H9 (cell line): ENCODE results near the gene CTSH. TPM values are rescaled to one million over a fixed set of nuclear protein-coding genes. Genes with fewer than 3 reads are reported as not detected.

ENCODE experiments used
- DNase-seq: peaks from one replicate; pipeline ENCODE4 v3.0.0-alpha.2; 2017
- H2AFZ ChIP-seq: one replicate; pipeline ENCODE4 v1.6.1; 2013; ENCODE audit warnings: mild to moderate bottlenecking, low read length, control low read depth, moderate library complexity
- H2AK5ac ChIP-seq: 2 replicates; pipeline ENCODE4 v1.6.1; 2013; ENCODE audit warnings: low read length, control low read depth, mixed read lengths; ENCODE audit not compliant: insufficient read length
- H2BK120ac ChIP-seq: one replicate; pipeline ENCODE4 v1.6.1; 2013; ENCODE audit warnings: low read depth, mild to moderate bottlenecking, low read length, control low read depth, inconsistent platforms; ENCODE audit not compliant: poor library complexity, severe bottlenecking
- H2BK12ac ChIP-seq: 2 replicates; pipeline ENCODE4 v1.6.1; 2013; ENCODE audit warnings: low read length, control low read depth, mixed read lengths, low read depth; ENCODE audit not compliant: insufficient read length
- H2BK15ac ChIP-seq: 2 replicates; pipeline ENCODE4 v1.6.1; 2013; ENCODE audit warnings: low read depth, low read length, control low read depth
- H2BK20ac ChIP-seq: one replicate; pipeline ENCODE4 v1.6.1; 2013; ENCODE audit warnings: low read depth, mild to moderate bottlenecking, low read length, control low read depth, inconsistent platforms; ENCODE audit not compliant: poor library complexity, severe bottlenecking
- H2BK5ac ChIP-seq: 2 replicates; pipeline ENCODE4 v1.6.1; 2013; ENCODE audit warnings: low read length, control low read depth, mixed read lengths; ENCODE audit not compliant: insufficient read length
- H3K14ac ChIP-seq: 2 replicates; pipeline ENCODE4 v1.6.1; 2013; ENCODE audit warnings: low read length, control low read depth; ENCODE audit not compliant: insufficient read depth
- H3K18ac ChIP-seq: 2 replicates; pipeline ENCODE4 v1.6.1; 2013; ENCODE audit warnings: low read depth, mild to moderate bottlenecking, mixed read lengths, low read length, control low read depth; ENCODE audit not compliant: insufficient read length
- H3K23ac ChIP-seq: 2 replicates; pipeline ENCODE4 v1.6.1; 2013; ENCODE audit warnings: low read length, control low read depth, mixed read lengths, low read depth; ENCODE audit not compliant: insufficient read length
- H3K23me2 ChIP-seq: 2 replicates; pipeline ENCODE4 v1.6.1; 2013; ENCODE audit warnings: low read depth, mild to moderate bottlenecking, mixed read lengths, low read length, control low read depth; ENCODE audit not compliant: insufficient read length, poor library complexity, severe bottlenecking
- H3K27ac ChIP-seq: 2 replicates; pipeline ENCODE4 v1.5.1; 2013; ENCODE audit warnings: low read length, control low read depth, mixed read lengths, low read depth; ENCODE audit not compliant: insufficient read length
- H3K27me3 ChIP-seq: 2 replicates; pipeline ENCODE4 v1.6.1; 2013; ENCODE audit warnings: low read length, control low read depth, inconsistent platforms; ENCODE audit not compliant: insufficient read depth
- H3K4ac ChIP-seq: 2 replicates; pipeline ENCODE4 v1.6.1; 2013; ENCODE audit warnings: low read depth, mild to moderate bottlenecking, control low read depth, inconsistent platforms, low read length, moderate library complexity
- H3K4me1 ChIP-seq: 2 replicates; pipeline ENCODE4 v1.6.1; 2013; ENCODE audit warnings: low read length, control low read depth, inconsistent platforms; ENCODE audit not compliant: insufficient read depth
- H3K4me2 ChIP-seq: 2 replicates; pipeline ENCODE4 v1.6.1; 2013; ENCODE audit warnings: low read length, control low read depth, mixed read lengths; ENCODE audit not compliant: insufficient read length, insufficient read depth
- H3K56ac ChIP-seq: 2 replicates; pipeline ENCODE4 v1.6.1; 2013; ENCODE audit warnings: low read depth, mild to moderate bottlenecking, mixed read lengths, low read length, control low read depth; ENCODE audit not compliant: insufficient read length
- H3K79me1 ChIP-seq: 2 replicates; pipeline ENCODE4 v1.6.1; 2013; ENCODE audit warnings: low read depth, mild to moderate bottlenecking, moderate library complexity, low read length, control low read depth, inconsistent platforms; ENCODE audit not compliant: insufficient read depth, poor library complexity, severe bottlenecking
- H3K79me2 ChIP-seq: 2 replicates; pipeline ENCODE4 v1.6.1; 2013; ENCODE audit warnings: low read length, control low read depth, inconsistent platforms; ENCODE audit not compliant: insufficient read depth
- H3K9ac ChIP-seq: 2 replicates; pipeline ENCODE4 v1.6.1; 2013; ENCODE audit warnings: low read length, control low read depth, mixed read lengths; ENCODE audit not compliant: insufficient read length; ENCODE audit errors: extremely low read depth
- H3K9me3 ChIP-seq: one replicate; pipeline ENCODE4 v1.6.1; 2013; ENCODE audit warnings: low read depth, low read length, inconsistent platforms; ENCODE audit not compliant: control insufficient read depth
- H3T11ph ChIP-seq: one replicate; pipeline ENCODE4 v1.6.1; 2013; ENCODE audit warnings: mild to moderate bottlenecking, low read length, control low read depth, inconsistent platforms
- H4K20me1 ChIP-seq: one replicate; pipeline ENCODE4 v1.6.1; 2013; ENCODE audit not compliant: control insufficient read depth, insufficient read length, insufficient read depth
- H4K5ac ChIP-seq: 2 replicates; pipeline ENCODE4 v1.6.1; 2013; ENCODE audit warnings: low read depth, mild to moderate bottlenecking, mixed read lengths, low read length, control low read depth; ENCODE audit not compliant: insufficient read length
- H4K8ac ChIP-seq: replicated peaks from 2 replicates; pipeline ENCODE4 v1.6.1; 2013; ENCODE audit warnings: low read length, control low read depth, mixed read lengths, low read depth; ENCODE audit not compliant: insufficient read length
- H4K91ac ChIP-seq: 2 replicates; pipeline ENCODE4 v1.6.1; 2013; ENCODE audit warnings: low read depth, mild to moderate bottlenecking, moderate library complexity, mixed read lengths, low read length, control low read depth; ENCODE audit not compliant: insufficient read length
- H3K27ac Mint-ChIP-seq, 3 experiments: 2 replicates in 2 of 3; 3 replicates in 1 of 3; pipeline ENCODE4 v1.8.0; 2020 to 2021; ENCODE audit warnings: mixed read lengths in 3 of 3, mild to moderate bottlenecking in 1 of 3, moderate library complexity in 1 of 3
- H3K27me3 Mint-ChIP-seq: 2 replicates; pipeline ENCODE4 v1.8.0; 2021; ENCODE audit warnings: low read depth, mild to moderate bottlenecking, moderate library complexity, mixed read lengths
- H3K36me3 Mint-ChIP-seq, 3 experiments: 2 replicates in 2 of 3; 3 replicates in 1 of 3; pipeline ENCODE4 v1.8.0; 2020 to 2021; ENCODE audit warnings: low read depth in 3 of 3, mixed read lengths in 3 of 3; ENCODE audit not compliant: insufficient read depth in 1 of 3
- H3K4me1 Mint-ChIP-seq, 2 experiments: 2 replicates each; pipeline ENCODE4 v1.8.0; 2020; ENCODE audit warnings: mixed read lengths in 2 of 2
- H3K4me3 Mint-ChIP-seq, 2 experiments: 2 replicates in 1 of 2; 3 replicates in 1 of 2; pipeline ENCODE4 v1.8.0; 2020 to 2021; ENCODE audit warnings: mild to moderate bottlenecking in 2 of 2, mixed read lengths in 2 of 2, moderate library complexity in 1 of 2
- H3K9me3 Mint-ChIP-seq, 2 experiments: 2 replicates in 1 of 2; 3 replicates in 1 of 2; pipeline ENCODE4 v1.8.0; 2020; ENCODE audit warnings: mild to moderate bottlenecking in 2 of 2, mixed read lengths in 2 of 2, moderate library complexity in 1 of 2
- WGBS: extraction: QIAGEN DNeasy Blood & Tissue Kit; methylation state at CpG from one replicate; pipeline ENCODE4 v1.1.7; 2013; ENCODE audit warnings: missing lambda C conversion rate, low lambda C conversion rate, mixed read lengths; ENCODE audit not compliant: insufficient read length; ENCODE audit errors: extremely low coverage; 5-methylcytosine and 5-hydroxymethylcytosine counted together
- total RNA-seq: library from RNA; stranded (reverse); gene quantifications from 2 replicates; pipeline ENCODE4 v1.2.1, GENCODE V29; 2021
- TF ChIP-seq, protein P1 (sequence below): fragments of 200-600 bp; sonication (generic); conservative IDR thresholded peaks from 3 replicates; pipeline ENCODE4 v1.8.0; 2021; ENCODE audit warnings: antibody characterized with exemption, mild to moderate bottlenecking

The CTSH gene
- total RNA-seq, 1 experiment from 2014 or later = 15.5 TPM

DNA sequence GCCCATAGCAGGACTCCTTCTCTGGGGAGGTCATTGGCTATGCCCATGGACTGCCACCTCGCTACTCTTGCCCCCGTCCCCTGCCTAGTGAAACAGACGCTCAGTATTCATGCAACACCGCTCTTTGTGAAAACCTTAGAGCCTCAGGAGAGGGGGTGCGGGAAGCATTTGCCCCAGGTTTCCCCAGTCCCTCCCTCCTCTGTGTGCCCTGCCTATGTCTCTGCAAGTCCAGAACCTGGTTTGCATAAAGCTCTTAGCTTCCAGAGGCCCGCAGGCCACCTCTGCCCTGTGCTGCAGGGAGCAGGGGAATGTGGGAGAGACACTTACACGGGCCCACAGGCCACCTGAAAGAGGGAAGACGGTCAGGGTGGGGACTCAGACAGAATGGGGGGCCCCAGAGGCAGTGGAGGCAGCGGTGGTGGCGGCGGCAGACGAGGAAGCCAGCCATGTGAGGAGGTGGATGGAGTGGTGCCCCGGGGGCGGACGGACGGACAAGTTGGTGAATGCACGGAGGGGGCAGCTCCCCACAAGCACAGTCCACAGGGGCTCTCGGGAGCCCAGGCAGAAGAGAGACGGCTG, 33.8 kb upstream of the CTSH start:
- Mint-ChIP-seq H3K27ac (no peak overlapping the region), H3K4me1 (peaks cover 0 to 20% of the 10 kb centered on the region in 2 experiments; a peak in 3 of 4 replicates), H3K9me3 (no peaks in the 10 kb centered on the region), H3K36me3 (no peaks in the 10 kb centered on the region; a peak in 1 of 7 replicates), H3K4me3 (no peak overlapping the region), H3K27me3 (peaks cover 30% of the 10 kb centered on the region)
- H3K23me2 ChIP-seq = no peaks in the 10 kb centered on the region
- H2BK20ac ChIP-seq = no peak overlapping the region
- WGBS = no CpG with 5 or more reads among the region's 19 CpGs
- H2BK5ac ChIP-seq = no peak overlapping the region
- H2AFZ ChIP-seq = no peak overlapping the region
- no peaks in the 10 kb centered on the region for H3K79me1 ChIP-seq
- no peaks in the 10 kb centered on the region for H3K27me3 ChIP-seq
- H2BK12ac ChIP-seq = no peak overlapping the region
- no peaks in the 10 kb centered on the region for H3K9me3 ChIP-seq
- DNase-seq = no peak
- no peak overlapping the region for H4K5ac ChIP-seq
- H3K9ac ChIP-seq = no peak overlapping the region
- no peak overlapping the region for H2BK120ac ChIP-seq
- H3K4me1 ChIP-seq = no peaks in the 10 kb centered on the region
- no peaks in the 10 kb centered on the region for H4K20me1 ChIP-seq
- no peak overlapping the region for H3K4ac ChIP-seq
- no peaks in the 10 kb centered on the region for H3K79me2 ChIP-seq
- no peak overlapping the region for H3K23ac ChIP-seq
- no peak overlapping the region for H3K4me2 ChIP-seq
- no peak overlapping the region for H3K56ac ChIP-seq
- H3T11ph ChIP-seq = no peak overlapping the region
- H2AK5ac ChIP-seq = no peak overlapping the region
- H3K27ac ChIP-seq = no peak overlapping the region
- peak overlapping the region; percentile 80 for H3K18ac ChIP-seq
- H4K91ac ChIP-seq = peak overlapping the region; percentile 10
- no peak overlapping the region for H2BK15ac ChIP-seq
- H4K8ac ChIP-seq = no peak overlapping the region
- H3K14ac ChIP-seq = peak overlapping the region; percentile 80
- TF ChIP-seq, protein P1, sequence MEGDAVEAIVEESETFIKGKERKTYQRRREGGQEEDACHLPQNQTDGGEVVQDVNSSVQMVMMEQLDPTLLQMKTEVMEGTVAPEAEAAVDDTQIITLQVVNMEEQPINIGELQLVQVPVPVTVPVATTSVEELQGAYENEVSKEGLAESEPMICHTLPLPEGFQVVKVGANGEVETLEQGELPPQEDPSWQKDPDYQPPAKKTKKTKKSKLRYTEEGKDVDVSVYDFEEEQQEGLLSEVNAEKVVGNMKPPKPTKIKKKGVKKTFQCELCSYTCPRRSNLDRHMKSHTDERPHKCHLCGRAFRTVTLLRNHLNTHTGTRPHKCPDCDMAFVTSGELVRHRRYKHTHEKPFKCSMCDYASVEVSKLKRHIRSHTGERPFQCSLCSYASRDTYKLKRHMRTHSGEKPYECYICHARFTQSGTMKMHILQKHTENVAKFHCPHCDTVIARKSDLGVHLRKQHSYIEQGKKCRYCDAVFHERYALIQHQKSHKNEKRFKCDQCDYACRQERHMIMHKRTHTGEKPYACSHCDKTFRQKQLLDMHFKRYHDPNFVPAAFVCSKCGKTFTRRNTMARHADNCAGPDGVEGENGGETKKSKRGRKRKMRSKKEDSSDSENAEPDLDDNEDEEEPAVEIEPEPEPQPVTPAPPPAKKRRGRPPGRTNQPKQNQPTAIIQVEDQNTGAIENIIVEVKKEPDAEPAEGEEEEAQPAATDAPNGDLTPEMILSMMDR = no peak
